ENCODE data around the gene FSTL4. TPM values are rescaled to one million over a fixed set of nuclear protein-coding genes. Genes with fewer than 3 reads are reported as not detected.

Gene FSTL4
- total and polyA plus RNA-seq, 2 of the 13 experiments (the other 11 are each of a cell fraction or from before 2014, with no cell fraction given), result 2.1 to 3.0 TPM

DNA sequence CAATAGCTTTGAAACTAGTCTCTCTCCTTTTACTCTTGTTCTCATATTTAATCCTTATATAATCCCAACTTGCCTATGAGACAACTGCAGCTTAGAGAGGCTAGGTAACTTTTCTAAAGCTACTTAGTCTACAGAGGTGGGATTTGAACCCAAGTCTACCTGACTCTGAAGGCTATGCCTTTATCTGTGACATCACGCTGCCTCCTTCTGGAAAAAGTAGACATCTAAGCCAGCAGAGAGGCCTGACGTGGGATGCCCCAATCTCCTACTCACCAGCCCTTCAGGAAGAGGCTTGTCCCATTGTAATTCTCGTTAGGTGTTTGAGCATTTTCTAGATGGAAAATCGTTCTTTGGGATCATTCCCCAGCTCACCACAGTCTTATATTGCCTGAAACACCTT is 393.0 kb downstream of the FSTL4 start:
- peaks cover 24% of the 10 kb centered on the region for H3K4me1 ChIP-seq (ENCODE audit: insufficient read depth, low read length)
- H3K36me3 ChIP-seq (replicated peaks in 1 of 2; ENCODE audit: control insufficient read depth in 1 of 2, insufficient read depth in 2 of 2, low read length in 2 of 2), result no peaks in the 10 kb centered on the region
- no peak overlapping the region for H3K4me3 ChIP-seq (replicated peaks in 1 of 3; ENCODE audit: insufficient read depth in 1 of 3, low read depth in 2 of 3, low read length in 3 of 3)
- WGBS (ENCODE audit: low lambda C conversion rate), result 73% methylated on average over 4 of the region's 4 CpGs
- POLR2A ChIA-PET, result no interaction called here
- DNase-seq (ENCODE audit: low spot score) (no peak), FAIRE-seq (no peak), ATAC-seq (no peak)
- H3K4me2 ChIP-seq (ENCODE audit: low read depth, low read length), result no peak overlapping the region
- in situ Hi-C loops (cut with HindIII; ENCODE audit: extremely low pct_ligation_motif_present, low pct_unique_long_range_greater_than_20kb) (no loop called here), intact Hi-C loops (cut with micrococcal nuclease; ENCODE audit: unreplicated experiment) (no loop called here)
- BruUV-seq (replicated peaks), result no TSS peak
- no peak overlapping the region for H3K9ac ChIP-seq (ENCODE audit: insufficient read depth, low read depth, low read length)
- no peak overlapping the region for H3K27ac ChIP-seq (ENCODE audit: extremely low read length, insufficient read depth, low read length)
- H4K20me1 ChIP-seq (ENCODE audit: insufficient read depth, low read length), result no peaks in the 10 kb centered on the region
- CTCF ChIA-PET (ENCODE audit: low intra/inter-chr PET ratio, low total read pairs), result no interaction called here
- no peaks in the 10 kb centered on the region for H3K79me2 ChIP-seq (ENCODE audit: insufficient read depth, low read length)
- no peaks in the 10 kb centered on the region for H3K9me3 ChIP-seq (ENCODE audit: low read length)
- H2AFZ ChIP-seq (ENCODE audit: low read length), result no peak overlapping the region
- H3K27me3 ChIP-seq (ENCODE audit: control insufficient read depth in 1 of 2, insufficient read depth in 2 of 2, low read length in 2 of 2), result no peaks in the 10 kb centered on the region
- TF ChIP-seq, protein P1, sequence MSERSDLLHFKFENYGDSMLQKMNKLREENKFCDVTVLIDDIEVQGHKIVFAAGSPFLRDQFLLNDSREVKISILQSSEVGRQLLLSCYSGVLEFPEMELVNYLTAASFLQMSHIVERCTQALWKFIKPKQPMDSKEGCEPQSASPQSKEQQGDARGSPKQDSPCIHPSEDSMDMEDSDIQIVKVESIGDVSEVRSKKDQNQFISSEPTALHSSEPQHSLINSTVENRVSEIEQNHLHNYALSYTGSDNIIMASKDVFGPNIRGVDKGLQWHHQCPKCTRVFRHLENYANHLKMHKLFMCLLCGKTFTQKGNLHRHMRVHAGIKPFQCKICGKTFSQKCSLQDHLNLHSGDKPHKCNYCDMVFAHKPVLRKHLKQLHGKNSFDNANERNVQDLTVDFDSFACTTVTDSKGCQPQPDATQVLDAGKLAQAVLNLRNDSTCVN (CRISPR knock-in tag; IDR thresholded peaks at IDR 0.05; ENCODE audit: borderline replicate concordance), result no peak
- TF ChIP-seq ZNF546 (CRISPR knock-in tag; conservative IDR thresholded peaks at IDR 0.05) (no peak), ZNF143 (CRISPR knock-in tag; IDR thresholded peaks at IDR 0.05) (no peak), FOXC1 (CRISPR knock-in tag; IDR thresholded peaks at IDR 0.05; ENCODE audit: borderline replicate concordance) (no peak), ZNF432 (CRISPR knock-in tag; IDR thresholded peaks at IDR 0.05; ENCODE audit: borderline replicate concordance) (no peak), ZNF619 (CRISPR knock-in tag; IDR thresholded peaks at IDR 0.05) (no peak), TBX2 (CRISPR knock-in tag; IDR thresholded peaks at IDR 0.05; ENCODE audit: borderline replicate concordance) (no peak), ERF (CRISPR knock-in tag; IDR thresholded peaks at IDR 0.05) (no peak)
- TF ChIP-seq, protein P2, sequence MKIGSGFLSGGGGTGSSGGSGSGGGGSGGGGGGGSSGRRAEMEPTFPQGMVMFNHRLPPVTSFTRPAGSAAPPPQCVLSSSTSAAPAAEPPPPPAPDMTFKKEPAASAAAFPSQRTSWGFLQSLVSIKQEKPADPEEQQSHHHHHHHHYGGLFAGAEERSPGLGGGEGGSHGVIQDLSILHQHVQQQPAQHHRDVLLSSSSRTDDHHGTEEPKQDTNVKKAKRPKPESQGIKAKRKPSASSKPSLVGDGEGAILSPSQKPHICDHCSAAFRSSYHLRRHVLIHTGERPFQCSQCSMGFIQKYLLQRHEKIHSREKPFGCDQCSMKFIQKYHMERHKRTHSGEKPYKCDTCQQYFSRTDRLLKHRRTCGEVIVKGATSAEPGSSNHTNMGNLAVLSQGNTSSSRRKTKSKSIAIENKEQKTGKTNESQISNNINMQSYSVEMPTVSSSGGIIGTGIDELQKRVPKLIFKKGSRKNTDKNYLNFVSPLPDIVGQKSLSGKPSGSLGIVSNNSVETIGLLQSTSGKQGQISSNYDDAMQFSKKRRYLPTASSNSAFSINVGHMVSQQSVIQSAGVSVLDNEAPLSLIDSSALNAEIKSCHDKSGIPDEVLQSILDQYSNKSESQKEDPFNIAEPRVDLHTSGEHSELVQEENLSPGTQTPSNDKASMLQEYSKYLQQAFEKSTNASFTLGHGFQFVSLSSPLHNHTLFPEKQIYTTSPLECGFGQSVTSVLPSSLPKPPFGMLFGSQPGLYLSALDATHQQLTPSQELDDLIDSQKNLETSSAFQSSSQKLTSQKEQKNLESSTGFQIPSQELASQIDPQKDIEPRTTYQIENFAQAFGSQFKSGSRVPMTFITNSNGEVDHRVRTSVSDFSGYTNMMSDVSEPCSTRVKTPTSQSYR (CRISPR knock-in tag; IDR thresholded peaks at IDR 0.05; ENCODE audit: borderline replicate concordance), result no peak
- TF ChIP-seq, protein P3, sequence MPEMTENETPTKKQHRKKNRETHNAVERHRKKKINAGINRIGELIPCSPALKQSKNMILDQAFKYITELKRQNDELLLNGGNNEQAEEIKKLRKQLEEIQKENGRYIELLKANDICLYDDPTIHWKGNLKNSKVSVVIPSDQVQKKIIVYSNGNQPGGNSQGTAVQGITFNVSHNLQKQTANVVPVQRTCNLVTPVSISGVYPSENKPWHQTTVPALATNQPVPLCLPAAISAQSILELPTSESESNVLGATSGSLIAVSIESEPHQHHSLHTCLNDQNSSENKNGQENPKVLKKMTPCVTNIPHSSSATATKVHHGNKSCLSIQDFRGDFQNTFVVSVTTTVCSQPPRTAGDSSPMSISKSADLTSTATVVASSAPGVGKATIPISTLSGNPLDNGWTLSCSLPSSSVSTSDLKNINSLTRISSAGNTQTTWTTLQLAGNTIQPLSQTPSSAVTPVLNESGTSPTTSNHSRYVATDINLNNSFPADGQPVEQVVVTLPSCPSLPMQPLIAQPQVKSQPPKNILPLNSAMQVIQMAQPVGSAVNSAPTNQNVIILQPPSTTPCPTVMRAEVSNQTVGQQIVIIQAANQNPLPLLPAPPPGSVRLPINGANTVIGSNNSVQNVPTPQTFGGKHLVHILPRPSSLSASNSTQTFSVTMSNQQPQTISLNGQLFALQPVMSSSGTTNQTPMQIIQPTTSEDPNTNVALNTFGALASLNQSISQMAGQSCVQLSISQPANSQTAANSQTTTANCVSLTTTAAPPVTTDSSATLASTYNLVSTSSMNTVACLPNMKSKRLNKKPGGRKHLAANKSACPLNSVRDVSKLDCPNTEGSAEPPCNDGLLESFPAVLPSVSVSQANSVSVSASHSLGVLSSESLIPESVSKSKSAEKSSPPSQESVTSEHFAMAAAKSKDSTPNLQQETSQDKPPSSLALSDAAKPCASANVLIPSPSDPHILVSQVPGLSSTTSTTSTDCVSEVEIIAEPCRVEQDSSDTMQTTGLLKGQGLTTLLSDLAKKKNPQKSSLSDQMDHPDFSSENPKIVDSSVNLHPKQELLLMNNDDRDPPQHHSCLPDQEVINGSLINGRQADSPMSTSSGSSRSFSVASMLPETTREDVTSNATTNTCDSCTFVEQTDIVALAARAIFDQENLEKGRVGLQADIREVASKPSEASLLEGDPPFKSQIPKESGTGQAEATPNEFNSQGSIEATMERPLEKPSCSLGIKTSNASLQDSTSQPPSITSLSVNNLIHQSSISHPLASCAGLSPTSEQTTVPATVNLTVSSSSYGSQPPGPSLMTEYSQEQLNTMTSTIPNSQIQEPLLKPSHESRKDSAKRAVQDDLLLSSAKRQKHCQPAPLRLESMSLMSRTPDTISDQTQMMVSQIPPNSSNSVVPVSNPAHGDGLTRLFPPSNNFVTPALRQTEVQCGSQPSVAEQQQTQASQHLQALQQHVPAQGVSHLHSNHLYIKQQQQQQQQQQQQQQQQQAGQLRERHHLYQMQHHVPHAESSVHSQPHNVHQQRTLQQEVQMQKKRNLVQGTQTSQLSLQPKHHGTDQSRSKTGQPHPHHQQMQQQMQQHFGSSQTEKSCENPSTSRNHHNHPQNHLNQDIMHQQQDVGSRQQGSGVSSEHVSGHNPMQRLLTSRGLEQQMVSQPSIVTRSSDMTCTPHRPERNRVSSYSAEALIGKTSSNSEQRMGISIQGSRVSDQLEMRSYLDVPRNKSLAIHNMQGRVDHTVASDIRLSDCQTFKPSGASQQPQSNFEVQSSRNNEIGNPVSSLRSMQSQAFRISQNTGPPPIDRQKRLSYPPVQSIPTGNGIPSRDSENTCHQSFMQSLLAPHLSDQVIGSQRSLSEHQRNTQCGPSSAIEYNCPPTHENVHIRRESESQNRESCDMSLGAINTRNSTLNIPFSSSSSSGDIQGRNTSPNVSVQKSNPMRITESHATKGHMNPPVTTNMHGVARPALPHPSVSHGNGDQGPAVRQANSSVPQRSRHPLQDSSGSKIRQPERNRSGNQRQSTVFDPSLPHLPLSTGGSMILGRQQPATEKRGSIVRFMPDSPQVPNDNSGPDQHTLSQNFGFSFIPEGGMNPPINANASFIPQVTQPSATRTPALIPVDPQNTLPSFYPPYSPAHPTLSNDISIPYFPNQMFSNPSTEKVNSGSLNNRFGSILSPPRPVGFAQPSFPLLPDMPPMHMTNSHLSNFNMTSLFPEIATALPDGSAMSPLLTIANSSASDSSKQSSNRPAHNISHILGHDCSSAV (CRISPR knock-in tag; IDR thresholded peaks at IDR 0.05; ENCODE audit: borderline replicate concordance), result no peak
- TF ChIP-seq, protein P4, sequence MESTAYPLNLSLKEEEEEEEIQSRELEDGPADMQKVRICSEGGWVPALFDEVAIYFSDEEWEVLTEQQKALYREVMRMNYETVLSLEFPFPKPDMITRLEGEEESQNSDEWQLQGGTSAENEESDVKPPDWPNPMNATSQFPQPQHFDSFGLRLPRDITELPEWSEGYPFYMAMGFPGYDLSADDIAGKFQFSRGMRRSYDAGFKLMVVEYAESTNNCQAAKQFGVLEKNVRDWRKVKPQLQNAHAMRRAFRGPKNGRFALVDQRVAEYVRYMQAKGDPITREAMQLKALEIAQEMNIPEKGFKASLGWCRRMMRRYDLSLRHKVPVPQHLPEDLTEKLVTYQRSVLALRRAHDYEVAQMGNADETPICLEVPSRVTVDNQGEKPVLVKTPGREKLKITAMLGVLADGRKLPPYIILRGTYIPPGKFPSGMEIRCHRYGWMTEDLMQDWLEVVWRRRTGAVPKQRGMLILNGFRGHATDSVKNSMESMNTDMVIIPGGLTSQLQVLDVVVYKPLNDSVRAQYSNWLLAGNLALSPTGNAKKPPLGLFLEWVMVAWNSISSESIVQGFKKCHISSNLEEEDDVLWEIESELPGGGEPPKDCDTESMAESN (CRISPR knock-in tag; conservative IDR thresholded peaks at IDR 0.05), result no peak

All from HepG2 (cell line).